8988T (cell line): Measurements from ENCODE around the gene GALR2.

Experiments
- DNase-seq: peaks from one replicate; pipeline ENCODE4 v3.0.0; 2011

The GALR2 gene

GRCh38 chr17:76080768-76081287, 6.2 kb downstream of the GALR2 start:
- no peak for DNase-seq

- no peak for DNase-seq
Observed at GRCh38 chr17:76081295-76082210, 7.0 kb downstream of the GALR2 start.

- no peak for DNase-seq
Observed at GRCh38 chr17:76082326-76083251, 8.0 kb downstream of the GALR2 start.

GRCh38 chr17:76083536-76084182, 9.1 kb downstream of the GALR2 start:
- DNase-seq, result no peak

- no peak for DNase-seq
Observed at GRCh38 chr17:76085066-76085730, 10.6 kb downstream of the GALR2 start.

GRCh38 chr17:76085731-76086366, 11.3 kb downstream of the GALR2 start:
- no peak for DNase-seq

- no peak for DNase-seq
Observed at GRCh38 chr17:76086384-76086783, 11.8 kb downstream of the GALR2 start.

GRCh38 chr17:76087531-76087930, 12.9 kb downstream of the GALR2 start:
- no peak for DNase-seq

GRCh38 chr17:76088041-76088867, 13.7 kb downstream of the GALR2 start:
- no peak for DNase-seq

- no peak for DNase-seq
Observed at GRCh38 chr17:76088868-76089576, 14.4 kb downstream of the GALR2 start.

- DNase-seq, result no peak
Observed at GRCh38 chr17:76089680-76090516, 15.3 kb downstream of the GALR2 start.

- no peak for DNase-seq
Observed at GRCh38 chr17:76090517-76091129, 16.0 kb downstream of the GALR2 start.

GRCh38 chr17:76091526-76092286, 17.1 kb downstream of the GALR2 start:
- DNase-seq, result no peak

- DNase-seq, result peak; percentile 8
Observed at GRCh38 chr17:76092526-76093413, 18.2 kb downstream of the GALR2 start.

- DNase-seq, result no peak
Observed at GRCh38 chr17:76094046-76094445, 19.5 kb downstream of the GALR2 start.

- DNase-seq, result no peak
Observed at GRCh38 chr17:76095943-76096342, 21.4 kb downstream of the GALR2 start.
